HCT116 (cell line): ENCODE data around the gene PTCHD4. TPM values are rescaled to one million over a fixed set of nuclear protein-coding genes. Genes with fewer than 3 reads are reported as not detected.

Experiments used
- ATAC-seq: fragments of 200-7000 bp; cut with Tn5 transposase; 2 replicates; pipeline ENCODE4 v1.9.1; 2020; ENCODE audit warnings: mild to moderate bottlenecking, moderate library complexity
- BruUV-seq: library from RNA; stranded (reverse); fragments of 400-500 nt; replicated peaks from 2 replicates; lab custom pipeline; 2021; lab: Mats Ljungman, UMichigan
- CTCF ChIA-PET: fragments of 300-600 bp; sonication (Branson Sonifier 250); formaldehyde crosslinking; loops from one replicate; lab custom pipeline; 2021; ENCODE audit warnings: antibody characterized with exemption; lab: Charles Lee
- POLR2A ChIA-PET: fragments of 300-600, 350-600 bp; sonication (Branson Sonifier 250); formaldehyde crosslinking; loops from one replicate; lab custom pipeline; 2021; ENCODE audit warnings: antibody characterized with exemption; lab: Charles Lee
- RAD21 ChIA-PET, 2 experiments: fragments of 300-600 bp; sonication (Branson Sonifier 250); formaldehyde crosslinking; loops; one replicate each; lab custom pipeline; 2023; ENCODE audit warnings: low total read pairs in 2 of 2; ENCODE audit not compliant: uncharacterized antibody in 2 of 2, unreplicated experiment in 2 of 2, low non-redundant PET in 1 of 2; lab: Charles Lee
- DNase-seq: peaks from one replicate; pipeline ENCODE4 v3.0.0-alpha.2; 2010; ENCODE audit warnings: low read depth, low spot score
- H2AFZ ChIP-seq: fragments of 200-600 bp; shearing (Covaris generic), sonication (generic); 2 replicates; pipeline ENCODE4 v1.6.1; 2017; ENCODE audit warnings: low read depth, mixed run types, mixed read lengths, antibody characterized with exemption, low read length; ENCODE audit not compliant: poor library complexity, severe bottlenecking
- H3K27ac ChIP-seq: 2 replicates; pipeline ENCODE4 v1.5.1; 2012; ENCODE audit warnings: low read depth, low read length
- H3K27me3 ChIP-seq: fragments of 200-600 bp; sonication (generic); 2 replicates; pipeline ENCODE4 v1.6.1; 2016; ENCODE audit warnings: mixed run types, low read length, mixed read lengths; ENCODE audit not compliant: insufficient read depth
- H3K36me3 ChIP-seq, 2 experiments: fragments of 200-500 bp in 1 of 2; fragments of 200-600 bp in 1 of 2; sonication (Bioruptor generic) in 1 of 2; sonication (generic) in 1 of 2; 2 replicates each; pipeline versions ENCODE4 v1.5.1 to v1.6.1; 2014 to 2016; ENCODE audit warnings: low read length in 2 of 2, inconsistent platforms in 1 of 2, mixed read lengths in 1 of 2, mixed run types in 1 of 2; ENCODE audit not compliant: insufficient read depth in 2 of 2, control insufficient read depth in 1 of 2
- H3K4me1 ChIP-seq, 2 experiments: fragments of 200-600 bp in 1 of 2; sonication (generic) in 1 of 2; 2 replicates each; pipeline versions ENCODE4 v1.5.1 to v1.6.1; 2012 to 2017; ENCODE audit warnings: low read length in 2 of 2, inconsistent platforms in 1 of 2, mild to moderate bottlenecking in 1 of 2, mixed read lengths in 1 of 2, mixed run types in 1 of 2, moderate library complexity in 1 of 2; ENCODE audit not compliant: insufficient read depth in 2 of 2, control insufficient read depth in 1 of 2
- H3K4me2 ChIP-seq: fragments of 200-600 bp; sonication (generic); 2 replicates; pipeline ENCODE4 v1.6.1; 2017; ENCODE audit warnings: mixed run types, low read length, mixed read lengths
- H3K4me3 ChIP-seq, 2 experiments: fragments of 200-600 bp in 1 of 2; sonication (generic) in 1 of 2; replicated peaks in 1 of 2; 2 replicates each; pipeline ENCODE4 v1.5.1; 2011 to 2016; ENCODE audit warnings: low read length in 2 of 2, control low read depth in 1 of 2, low read depth in 1 of 2, mild to moderate bottlenecking in 1 of 2, mixed read lengths in 1 of 2, mixed run types in 1 of 2
- H3K79me2 ChIP-seq: fragments of 200-600 bp; sonication (generic); 2 replicates; pipeline ENCODE4 v1.6.1; 2017; ENCODE audit warnings: mild to moderate bottlenecking, mixed run types, low read length, moderate library complexity, mixed read lengths; ENCODE audit not compliant: insufficient read depth
- H3K9ac ChIP-seq: fragments of 200-600 bp; sonication (generic); 2 replicates; pipeline ENCODE4 v1.6.1; 2016; ENCODE audit warnings: low read length, mixed read lengths
- H3K9me2 ChIP-seq: fragments of 200-600 bp; sonication (generic), shearing (Covaris generic); 2 replicates; pipeline ENCODE4 v1.6.1; 2017; ENCODE audit warnings: mixed run types, mild to moderate bottlenecking, moderate library complexity; ENCODE audit not compliant: insufficient read depth
- H3K9me3 ChIP-seq, 2 experiments: fragments of 200-500 bp in 1 of 2; fragments of 200-600 bp in 1 of 2; sonication (Bioruptor generic) in 1 of 2; sonication (generic) in 1 of 2; 2 replicates each; pipeline ENCODE4 v1.6.1; 2014 to 2017; ENCODE audit warnings: low read length in 2 of 2, mixed read lengths in 2 of 2, inconsistent platforms in 1 of 2, low read depth in 1 of 2, mild to moderate bottlenecking in 1 of 2, mixed run types in 1 of 2, moderate library complexity in 1 of 2; ENCODE audit not compliant: control insufficient read depth in 1 of 2, insufficient read depth in 1 of 2
- H4K20me1 ChIP-seq: fragments of 200-600 bp; sonication (generic), shearing (Covaris generic); 2 replicates; pipeline ENCODE4 v1.6.1; 2017; ENCODE audit warnings: mixed run types, mild to moderate bottlenecking, moderate library complexity; ENCODE audit not compliant: insufficient read depth
- CBX3 ChIP-seq: IDR thresholded peaks from 2 replicates; pipeline ENCODE4 v1.6.1; 2012; ENCODE audit warnings: low read depth
- CEBPB ChIP-seq: IDR thresholded peaks from 2 replicates; pipeline ENCODE4 v1.6.1; 2012; ENCODE audit warnings: low read depth
- ELF1 ChIP-seq: IDR thresholded peaks from 2 replicates; pipeline ENCODE4 v1.6.1; 2012; ENCODE audit warnings: low read depth, borderline replicate concordance
- EZH2 ChIP-seq: fragments of 200-600 bp; sonication (generic); IDR thresholded peaks from 2 replicates; pipeline ENCODE4 v1.6.1; 2017; ENCODE audit warnings: antibody characterized with exemption, mixed run types
- FOSL1 ChIP-seq: IDR thresholded peaks from 2 replicates; pipeline ENCODE4 v1.6.1; 2012; ENCODE audit warnings: low read depth
- JUND ChIP-seq: IDR thresholded peaks from 2 replicates; pipeline ENCODE4 v1.6.1; 2012
- POLR2AphosphoS5 ChIP-seq: IDR thresholded peaks from 2 replicates; pipeline ENCODE4 v1.6.1; 2011; ENCODE audit warnings: mild to moderate bottlenecking, low read depth, low read length, moderate library complexity
- SIN3A ChIP-seq: IDR thresholded peaks from 2 replicates; pipeline ENCODE4 v1.6.1; 2012; ENCODE audit warnings: low read depth
- SRF ChIP-seq: IDR thresholded peaks from 2 replicates; pipeline ENCODE4 v1.6.1; 2012; ENCODE audit warnings: low read depth
- TCF7L2 ChIP-seq: IDR thresholded peaks from 2 replicates; pipeline ENCODE4 v1.7.0; 2011; ENCODE audit warnings: borderline replicate concordance, inconsistent platforms; ENCODE audit not compliant: insufficient read depth, insufficient read length; ENCODE audit errors: extremely low read depth
- ZNF274 ChIP-seq: fragments of 200-500 bp; sonication (Bioruptor generic); IDR thresholded peaks from 2 replicates; pipeline ENCODE4 v1.6.1; 2014; ENCODE audit warnings: mild to moderate bottlenecking, low read depth, low read length, inconsistent platforms
- intact Hi-C: fragments of 100-400 bp; cut with micrococcal nuclease; formaldehyde crosslinking; loops from 2 replicates; pipeline ENCODE4 v1.10.0; 2022
- total RNA-seq: library from RNA; stranded (reverse); gene quantifications from one replicate; pipeline ENCODE4 v1.2.1, GENCODE V29; 2021; ENCODE audit not compliant: unreplicated experiment
- TF ChIP-seq, protein P1 (sequence below): IDR thresholded peaks from 2 replicates; pipeline ENCODE4 v1.6.1; 2011; ENCODE audit warnings: mild to moderate bottlenecking, low read length, moderate library complexity; ENCODE audit not compliant: insufficient replicate concordance; ENCODE audit errors: extremely low read depth
- TF ChIP-seq, protein P2 (sequence below): IDR thresholded peaks from 2 replicates; pipeline ENCODE4 v1.6.1; 2012; ENCODE audit warnings: low read depth

The PTCHD4 gene
- total RNA-seq, 1 experiment from 2014 or later, result 1.1 TPM

DNA sequence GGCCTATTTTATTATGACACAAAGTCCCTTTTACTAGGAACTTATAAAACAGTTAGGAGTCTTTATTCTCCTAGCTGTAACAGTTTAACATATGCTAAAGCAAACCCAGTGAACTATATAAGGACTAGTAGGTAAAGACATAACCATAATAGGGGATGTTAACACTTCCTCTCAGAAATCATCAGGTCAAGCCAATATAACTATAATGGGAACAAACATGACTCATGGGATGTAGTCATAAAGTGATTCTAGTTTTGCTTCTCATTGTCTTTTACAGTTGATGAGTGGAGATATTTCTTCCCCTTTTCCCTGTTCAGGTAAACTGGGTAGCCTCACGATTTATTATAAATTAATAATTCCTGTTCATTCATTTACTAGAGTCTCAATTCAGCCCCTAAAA is 9.7 kb downstream of the PTCHD4 start:
- no peak overlapping the region for H3K4me2 ChIP-seq
- no peak for TF ChIP-seq CBX3
- TF ChIP-seq EZH2, result no peak
- TF ChIP-seq SRF, result peak; percentile 23; the same call in 1 of the 2 replicates
- H3K79me2 ChIP-seq, result no peaks in the 10 kb centered on the region
- BruUV-seq, result no TSS peak
- POLR2A ChIA-PET, result no interaction called here
- intact Hi-C loops, result no loop called here
- H3K9me2 ChIP-seq, result no peaks in the 10 kb centered on the region
- CTCF ChIA-PET, result no interaction called here
- no peaks in the 10 kb centered on the region for H3K27me3 ChIP-seq
- no peak overlapping the region for H3K27ac ChIP-seq
- DNase-seq (no peak), ATAC-seq (no peak)
- no peaks in the 10 kb centered on the region for H4K20me1 ChIP-seq
- RAD21 ChIA-PET, result no interaction called here
- no peak overlapping the region for H3K4me3 ChIP-seq
- H3K36me3 ChIP-seq, result no peaks in the 10 kb centered on the region
- H3K9ac ChIP-seq, result no peak overlapping the region
- H3K9me3 ChIP-seq, result no peaks in the 10 kb centered on the region
- H3K4me1 ChIP-seq, result peaks cover 0 to 3% of the 10 kb centered on the region in 2 experiments; a peak in 1 of 4 replicates
- no peak overlapping the region for H2AFZ ChIP-seq

- BruUV-seq, result no TSS peak
- ATAC-seq, result no peak
Observed at GRCh38 chr6:48100588-48100895, 10.5 kb downstream of the PTCHD4 start.

More at GRCh38 chr6:48100588-48100895, 10.5 kb downstream of the PTCHD4 start:
- no peak for DNase-seq
- Histone ChIP-seq H3K4me2 (no peak overlapping the region), H3K4me3 (no peak overlapping the region), H4K20me1 (no peaks in the 10 kb centered on the region), H3K9me3 (no peaks in the 10 kb centered on the region), H3K4me1 (peaks cover 0 to 3% of the 10 kb centered on the region in 2 experiments; a peak in 1 of 4 replicates), H3K79me2 (no peaks in the 10 kb centered on the region), H3K27ac (no peak overlapping the region), H3K9ac (no peak overlapping the region), H3K9me2 (no peaks in the 10 kb centered on the region), H2AFZ (no peak overlapping the region), H3K27me3 (no peaks in the 10 kb centered on the region), H3K36me3 (no peaks in the 10 kb centered on the region)
- RAD21 ChIA-PET, result no interaction called here
- CTCF ChIA-PET, result no interaction called here
- intact Hi-C loops, result no loop called here
- TF ChIP-seq POLR2AphosphoS5, result no peak
- no peak for TF ChIP-seq ZNF274
- no peak for TF ChIP-seq JUND
- no peak for TF ChIP-seq FOSL1
- TF ChIP-seq TCF7L2, result no peak
- TF ChIP-seq, protein P1, sequence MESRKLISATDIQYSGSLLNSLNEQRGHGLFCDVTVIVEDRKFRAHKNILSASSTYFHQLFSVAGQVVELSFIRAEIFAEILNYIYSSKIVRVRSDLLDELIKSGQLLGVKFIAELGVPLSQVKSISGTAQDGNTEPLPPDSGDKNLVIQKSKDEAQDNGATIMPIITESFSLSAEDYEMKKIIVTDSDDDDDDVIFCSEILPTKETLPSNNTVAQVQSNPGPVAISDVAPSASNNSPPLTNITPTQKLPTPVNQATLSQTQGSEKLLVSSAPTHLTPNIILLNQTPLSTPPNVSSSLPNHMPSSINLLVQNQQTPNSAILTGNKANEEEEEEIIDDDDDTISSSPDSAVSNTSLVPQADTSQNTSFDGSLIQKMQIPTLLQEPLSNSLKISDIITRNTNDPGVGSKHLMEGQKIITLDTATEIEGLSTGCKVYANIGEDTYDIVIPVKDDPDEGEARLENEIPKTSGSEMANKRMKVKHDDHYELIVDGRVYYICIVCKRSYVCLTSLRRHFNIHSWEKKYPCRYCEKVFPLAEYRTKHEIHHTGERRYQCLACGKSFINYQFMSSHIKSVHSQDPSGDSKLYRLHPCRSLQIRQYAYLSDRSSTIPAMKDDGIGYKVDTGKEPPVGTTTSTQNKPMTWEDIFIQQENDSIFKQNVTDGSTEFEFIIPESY, result no peak
- no peak for TF ChIP-seq CEBPB
- TF ChIP-seq EZH2, result no peak
- no peak for TF ChIP-seq ELF1
- TF ChIP-seq, protein P2, sequence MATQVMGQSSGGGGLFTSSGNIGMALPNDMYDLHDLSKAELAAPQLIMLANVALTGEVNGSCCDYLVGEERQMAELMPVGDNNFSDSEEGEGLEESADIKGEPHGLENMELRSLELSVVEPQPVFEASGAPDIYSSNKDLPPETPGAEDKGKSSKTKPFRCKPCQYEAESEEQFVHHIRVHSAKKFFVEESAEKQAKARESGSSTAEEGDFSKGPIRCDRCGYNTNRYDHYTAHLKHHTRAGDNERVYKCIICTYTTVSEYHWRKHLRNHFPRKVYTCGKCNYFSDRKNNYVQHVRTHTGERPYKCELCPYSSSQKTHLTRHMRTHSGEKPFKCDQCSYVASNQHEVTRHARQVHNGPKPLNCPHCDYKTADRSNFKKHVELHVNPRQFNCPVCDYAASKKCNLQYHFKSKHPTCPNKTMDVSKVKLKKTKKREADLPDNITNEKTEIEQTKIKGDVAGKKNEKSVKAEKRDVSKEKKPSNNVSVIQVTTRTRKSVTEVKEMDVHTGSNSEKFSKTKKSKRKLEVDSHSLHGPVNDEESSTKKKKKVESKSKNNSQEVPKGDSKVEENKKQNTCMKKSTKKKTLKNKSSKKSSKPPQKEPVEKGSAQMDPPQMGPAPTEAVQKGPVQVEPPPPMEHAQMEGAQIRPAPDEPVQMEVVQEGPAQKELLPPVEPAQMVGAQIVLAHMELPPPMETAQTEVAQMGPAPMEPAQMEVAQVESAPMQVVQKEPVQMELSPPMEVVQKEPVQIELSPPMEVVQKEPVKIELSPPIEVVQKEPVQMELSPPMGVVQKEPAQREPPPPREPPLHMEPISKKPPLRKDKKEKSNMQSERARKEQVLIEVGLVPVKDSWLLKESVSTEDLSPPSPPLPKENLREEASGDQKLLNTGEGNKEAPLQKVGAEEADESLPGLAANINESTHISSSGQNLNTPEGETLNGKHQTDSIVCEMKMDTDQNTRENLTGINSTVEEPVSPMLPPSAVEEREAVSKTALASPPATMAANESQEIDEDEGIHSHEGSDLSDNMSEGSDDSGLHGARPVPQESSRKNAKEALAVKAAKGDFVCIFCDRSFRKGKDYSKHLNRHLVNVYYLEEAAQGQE, result no peak
- no peak for TF ChIP-seq CBX3
- no peak for TF ChIP-seq SIN3A
- POLR2A ChIA-PET, result no interaction called here
